HCT116 (cell line): ENCODE measurements around the gene SLC25A42.

Experiments used
- CEBPB ChIP-seq: IDR thresholded peaks from 2 replicates; pipeline ENCODE4 v1.6.1; 2012; ENCODE audit warnings: low read depth
- ELF1 ChIP-seq: IDR thresholded peaks from 2 replicates; pipeline ENCODE4 v1.6.1; 2012; ENCODE audit warnings: low read depth, borderline replicate concordance
- EZH2 ChIP-seq: fragments of 200-600 bp; sonication (generic); IDR thresholded peaks from 2 replicates; pipeline ENCODE4 v1.6.1; 2017; ENCODE audit warnings: antibody characterized with exemption, mixed run types
- JUND ChIP-seq: IDR thresholded peaks from 2 replicates; pipeline ENCODE4 v1.6.1; 2012
- POLR2A ChIP-seq: IDR thresholded peaks from 2 replicates; pipeline ENCODE4 v1.7.0; 2011; ENCODE audit warnings: borderline replicate concordance; ENCODE audit not compliant: insufficient read depth, insufficient read length; ENCODE audit errors: extremely low read depth
- POLR2AphosphoS5 ChIP-seq: IDR thresholded peaks from 2 replicates; pipeline ENCODE4 v1.6.1; 2011; ENCODE audit warnings: mild to moderate bottlenecking, low read depth, low read length, moderate library complexity
- RAD21 ChIP-seq: IDR thresholded peaks from 2 replicates; pipeline ENCODE4 v1.6.1; 2012; ENCODE audit warnings: low read depth, mild to moderate bottlenecking
- SIN3A ChIP-seq: IDR thresholded peaks from 2 replicates; pipeline ENCODE4 v1.6.1; 2012; ENCODE audit warnings: low read depth
- SP1 ChIP-seq: IDR thresholded peaks from 2 replicates; pipeline ENCODE4 v1.6.1; 2012; ENCODE audit warnings: low read depth
- SRF ChIP-seq: IDR thresholded peaks from 2 replicates; pipeline ENCODE4 v1.6.1; 2012; ENCODE audit warnings: low read depth
- YY1 ChIP-seq: IDR thresholded peaks from 2 replicates; pipeline ENCODE4 v1.6.1; 2011; ENCODE audit warnings: low read length, low read depth, moderate library complexity, mild to moderate bottlenecking; ENCODE audit not compliant: insufficient replicate concordance; ENCODE audit errors: extremely low read depth
- TF ChIP-seq, protein P1 (sequence below), 3 experiments: fragments of 200-600 bp in 1 of 3; sonication (generic) in 1 of 3; IDR thresholded peaks in 2 of 3; conservative IDR thresholded peaks in 1 of 3; 2 replicates each; pipeline ENCODE4 v1.5.1; 2012 to 2017; ENCODE audit warnings: low read depth in 2 of 3, low read length in 2 of 3, antibody characterized with exemption in 1 of 3, borderline replicate concordance in 1 of 3, control low read depth in 1 of 3, mild to moderate bottlenecking in 1 of 3, mixed read lengths in 1 of 3, mixed run types in 1 of 3, moderate library complexity in 1 of 3; ENCODE audit not compliant: insufficient read depth in 1 of 3
- TF ChIP-seq, protein P2 (sequence below): IDR thresholded peaks from 2 replicates; pipeline ENCODE4 v1.6.1; 2012; ENCODE audit warnings: low read depth
- TF ChIP-seq, protein P3 (sequence below): IDR thresholded peaks from 2 replicates; pipeline ENCODE4 v1.6.1; 2011; ENCODE audit warnings: mild to moderate bottlenecking, low read length, moderate library complexity; ENCODE audit not compliant: insufficient replicate concordance; ENCODE audit errors: extremely low read depth

- TF ChIP-seq, protein P1, sequence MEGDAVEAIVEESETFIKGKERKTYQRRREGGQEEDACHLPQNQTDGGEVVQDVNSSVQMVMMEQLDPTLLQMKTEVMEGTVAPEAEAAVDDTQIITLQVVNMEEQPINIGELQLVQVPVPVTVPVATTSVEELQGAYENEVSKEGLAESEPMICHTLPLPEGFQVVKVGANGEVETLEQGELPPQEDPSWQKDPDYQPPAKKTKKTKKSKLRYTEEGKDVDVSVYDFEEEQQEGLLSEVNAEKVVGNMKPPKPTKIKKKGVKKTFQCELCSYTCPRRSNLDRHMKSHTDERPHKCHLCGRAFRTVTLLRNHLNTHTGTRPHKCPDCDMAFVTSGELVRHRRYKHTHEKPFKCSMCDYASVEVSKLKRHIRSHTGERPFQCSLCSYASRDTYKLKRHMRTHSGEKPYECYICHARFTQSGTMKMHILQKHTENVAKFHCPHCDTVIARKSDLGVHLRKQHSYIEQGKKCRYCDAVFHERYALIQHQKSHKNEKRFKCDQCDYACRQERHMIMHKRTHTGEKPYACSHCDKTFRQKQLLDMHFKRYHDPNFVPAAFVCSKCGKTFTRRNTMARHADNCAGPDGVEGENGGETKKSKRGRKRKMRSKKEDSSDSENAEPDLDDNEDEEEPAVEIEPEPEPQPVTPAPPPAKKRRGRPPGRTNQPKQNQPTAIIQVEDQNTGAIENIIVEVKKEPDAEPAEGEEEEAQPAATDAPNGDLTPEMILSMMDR (IDR thresholded peaks at IDR 0.05 in 2 of 3, conservative IDR thresholded peaks at IDR 0.05 in 1 of 3; ENCODE audit: borderline replicate concordance in 1 of 3, insufficient read depth in 1 of 3, low read depth in 2 of 3, low read length in 2 of 3): no peak
- no peak for TF ChIP-seq POLR2A
- no peak for TF ChIP-seq RAD21
- TF ChIP-seq SP1: no peak
- TF ChIP-seq JUND: no peak
- TF ChIP-seq, protein P2, sequence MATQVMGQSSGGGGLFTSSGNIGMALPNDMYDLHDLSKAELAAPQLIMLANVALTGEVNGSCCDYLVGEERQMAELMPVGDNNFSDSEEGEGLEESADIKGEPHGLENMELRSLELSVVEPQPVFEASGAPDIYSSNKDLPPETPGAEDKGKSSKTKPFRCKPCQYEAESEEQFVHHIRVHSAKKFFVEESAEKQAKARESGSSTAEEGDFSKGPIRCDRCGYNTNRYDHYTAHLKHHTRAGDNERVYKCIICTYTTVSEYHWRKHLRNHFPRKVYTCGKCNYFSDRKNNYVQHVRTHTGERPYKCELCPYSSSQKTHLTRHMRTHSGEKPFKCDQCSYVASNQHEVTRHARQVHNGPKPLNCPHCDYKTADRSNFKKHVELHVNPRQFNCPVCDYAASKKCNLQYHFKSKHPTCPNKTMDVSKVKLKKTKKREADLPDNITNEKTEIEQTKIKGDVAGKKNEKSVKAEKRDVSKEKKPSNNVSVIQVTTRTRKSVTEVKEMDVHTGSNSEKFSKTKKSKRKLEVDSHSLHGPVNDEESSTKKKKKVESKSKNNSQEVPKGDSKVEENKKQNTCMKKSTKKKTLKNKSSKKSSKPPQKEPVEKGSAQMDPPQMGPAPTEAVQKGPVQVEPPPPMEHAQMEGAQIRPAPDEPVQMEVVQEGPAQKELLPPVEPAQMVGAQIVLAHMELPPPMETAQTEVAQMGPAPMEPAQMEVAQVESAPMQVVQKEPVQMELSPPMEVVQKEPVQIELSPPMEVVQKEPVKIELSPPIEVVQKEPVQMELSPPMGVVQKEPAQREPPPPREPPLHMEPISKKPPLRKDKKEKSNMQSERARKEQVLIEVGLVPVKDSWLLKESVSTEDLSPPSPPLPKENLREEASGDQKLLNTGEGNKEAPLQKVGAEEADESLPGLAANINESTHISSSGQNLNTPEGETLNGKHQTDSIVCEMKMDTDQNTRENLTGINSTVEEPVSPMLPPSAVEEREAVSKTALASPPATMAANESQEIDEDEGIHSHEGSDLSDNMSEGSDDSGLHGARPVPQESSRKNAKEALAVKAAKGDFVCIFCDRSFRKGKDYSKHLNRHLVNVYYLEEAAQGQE: no peak
- TF ChIP-seq POLR2AphosphoS5: no peak
- TF ChIP-seq, protein P3, sequence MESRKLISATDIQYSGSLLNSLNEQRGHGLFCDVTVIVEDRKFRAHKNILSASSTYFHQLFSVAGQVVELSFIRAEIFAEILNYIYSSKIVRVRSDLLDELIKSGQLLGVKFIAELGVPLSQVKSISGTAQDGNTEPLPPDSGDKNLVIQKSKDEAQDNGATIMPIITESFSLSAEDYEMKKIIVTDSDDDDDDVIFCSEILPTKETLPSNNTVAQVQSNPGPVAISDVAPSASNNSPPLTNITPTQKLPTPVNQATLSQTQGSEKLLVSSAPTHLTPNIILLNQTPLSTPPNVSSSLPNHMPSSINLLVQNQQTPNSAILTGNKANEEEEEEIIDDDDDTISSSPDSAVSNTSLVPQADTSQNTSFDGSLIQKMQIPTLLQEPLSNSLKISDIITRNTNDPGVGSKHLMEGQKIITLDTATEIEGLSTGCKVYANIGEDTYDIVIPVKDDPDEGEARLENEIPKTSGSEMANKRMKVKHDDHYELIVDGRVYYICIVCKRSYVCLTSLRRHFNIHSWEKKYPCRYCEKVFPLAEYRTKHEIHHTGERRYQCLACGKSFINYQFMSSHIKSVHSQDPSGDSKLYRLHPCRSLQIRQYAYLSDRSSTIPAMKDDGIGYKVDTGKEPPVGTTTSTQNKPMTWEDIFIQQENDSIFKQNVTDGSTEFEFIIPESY: no peak
- no peak for TF ChIP-seq CEBPB
- TF ChIP-seq YY1: no peak
- no peak for TF ChIP-seq EZH2
- no peak for TF ChIP-seq ELF1
- no peak for TF ChIP-seq SRF
- no peak for TF ChIP-seq SIN3A
Measured at GRCh38 chr19:19042732-19043280, 21.0 kb upstream of the SLC25A42 start.
